Measurements from ENCODE around the gene ADAR.

ADAR gene

GRCh38 chr1:154586641-154587040 is 21.3 kb downstream of the ADAR start:
- DNase-seq (ENCODE audit: low read depth in 1 of 2, low spot score in 1 of 2): no peak

DNA sequence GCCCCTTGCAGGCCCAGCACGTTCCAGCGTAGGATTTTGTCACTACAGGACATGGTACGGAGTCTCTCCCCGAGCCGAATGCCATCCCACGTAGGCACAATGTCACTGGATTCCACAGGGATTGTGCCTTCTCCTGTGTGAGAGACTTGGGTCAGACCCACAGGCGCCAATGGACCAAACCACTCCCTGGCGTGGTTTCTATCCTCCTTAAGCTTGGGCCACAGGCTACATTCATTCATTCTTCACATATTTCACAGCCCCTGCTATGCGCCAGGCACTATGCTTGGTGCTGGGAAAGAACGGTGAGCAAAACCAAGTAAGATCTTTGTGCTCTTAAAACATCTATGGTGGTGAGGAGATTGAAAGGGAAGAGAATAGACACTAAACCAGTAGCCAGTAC is 21.8 kb downstream of the ADAR start:
- no peak for DNase-seq (ENCODE audit: low read depth in 1 of 2, low spot score in 1 of 2)

- DNase-seq (ENCODE audit: low read depth in 1 of 2, low spot score in 1 of 2): no peak
Measured at GRCh38 chr1:154584267-154584994, 23.6 kb downstream of the ADAR start.

- DNase-seq (ENCODE audit: low read depth in 1 of 2, low spot score in 1 of 2): no peak
Measured at GRCh38 chr1:154583773-154584172, 24.2 kb downstream of the ADAR start.

DNA sequence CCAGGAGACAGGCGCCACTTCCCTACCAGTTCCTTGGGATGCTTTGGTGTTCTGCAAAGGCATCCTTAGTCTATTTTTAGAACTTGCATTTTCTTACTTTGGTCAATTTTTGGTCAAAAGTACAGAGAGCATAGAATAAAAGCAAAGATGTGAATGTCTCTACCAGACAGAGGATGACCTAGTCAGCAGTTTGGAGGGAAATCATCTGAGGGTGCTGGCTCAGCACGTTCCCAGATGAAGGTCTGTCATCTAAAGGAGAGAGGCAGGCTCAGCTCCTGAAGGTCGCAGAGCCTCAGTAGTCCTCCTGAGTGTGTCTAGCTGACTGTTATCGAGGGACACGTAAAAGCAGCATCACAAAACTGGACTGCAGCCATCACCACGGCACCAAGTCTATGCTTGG is 25.1 kb downstream of the ADAR start:
- DNase-seq (ENCODE audit: low read depth in 1 of 2, low spot score in 1 of 2): no peak

DNA sequence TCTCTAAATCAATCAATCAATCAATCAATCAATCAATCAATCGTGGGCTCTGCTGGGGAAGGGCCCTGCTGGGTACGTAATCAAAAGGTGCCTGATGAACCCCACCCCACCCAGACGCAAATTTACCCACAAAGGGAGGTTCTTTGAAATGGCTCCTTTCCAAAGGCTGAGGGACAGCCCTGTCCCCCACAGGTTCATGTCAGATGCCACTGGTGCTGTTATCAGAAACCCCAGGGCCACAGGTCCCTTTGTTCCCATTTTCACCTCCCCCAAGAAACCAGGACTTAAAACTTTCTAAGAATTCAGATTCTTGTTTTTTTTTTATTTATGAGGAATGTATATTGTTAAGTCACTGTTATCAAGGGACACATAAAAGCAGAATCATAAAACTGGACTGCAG is 26.2 kb downstream of the ADAR start:
- no peak for DNase-seq (ENCODE audit: low read depth in 1 of 2, low spot score in 1 of 2)

- DNase-seq (ENCODE audit: low read depth in 1 of 2, low spot score in 1 of 2): no peak
Measured at GRCh38 chr1:154579374-154579773, 28.6 kb downstream of the ADAR start.

DNA sequence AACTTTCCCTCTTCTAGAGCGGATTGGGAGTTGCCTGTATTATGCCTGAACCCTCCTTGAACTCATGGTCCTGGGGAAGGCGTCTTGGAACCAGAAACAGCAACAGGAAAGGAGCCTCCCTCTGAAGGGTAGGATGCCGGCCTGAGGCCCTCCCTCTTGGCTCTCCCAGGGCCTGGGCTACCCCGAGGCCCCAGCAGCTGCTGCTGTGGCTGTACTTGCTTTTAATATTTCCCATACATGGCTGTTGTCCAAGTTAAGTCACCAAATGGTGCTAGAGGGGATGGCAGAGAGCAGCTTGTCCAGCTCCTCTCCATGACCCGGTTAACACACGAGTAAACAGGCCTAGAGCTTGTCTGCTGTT is 29.9 kb downstream of the ADAR start:
- no peak for DNase-seq (ENCODE audit: low read depth in 1 of 2, low spot score in 1 of 2)

GRCh38 chr1:154577346-154578057 is 30.5 kb downstream of the ADAR start:
- DNase-seq (ENCODE audit: low read depth in 1 of 2, low spot score in 1 of 2): no peak

DNA sequence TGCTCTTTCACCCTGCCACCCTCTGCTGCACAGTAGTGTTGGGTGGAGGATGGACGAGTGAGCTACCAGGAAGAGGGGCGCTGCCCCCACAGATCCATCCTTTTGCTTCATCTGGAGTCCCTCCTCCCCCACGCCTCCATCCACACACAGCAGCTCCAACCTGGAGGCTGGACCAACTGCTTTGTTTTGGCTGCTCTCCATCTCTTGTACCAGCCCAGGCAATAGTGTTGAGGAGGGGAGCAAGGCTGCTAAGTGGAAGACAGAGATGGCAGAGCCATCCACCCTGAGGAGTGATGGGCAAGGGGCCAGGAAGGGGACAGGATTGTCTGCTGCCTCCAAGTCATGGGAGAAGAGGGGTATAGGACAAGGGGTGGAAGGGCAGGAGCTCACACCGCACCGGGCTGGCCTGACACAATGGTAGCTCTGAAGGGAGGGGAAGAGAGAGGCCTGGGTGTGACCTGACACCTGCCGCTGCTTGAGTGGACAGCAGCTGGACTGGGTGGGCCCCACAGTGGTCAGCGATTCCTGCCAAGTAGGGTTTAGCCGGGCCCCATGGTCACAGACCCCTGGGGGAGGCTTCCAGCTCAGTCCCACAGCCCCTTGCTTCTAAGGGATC is 31.9 kb downstream of the ADAR start:
- no peak for DNase-seq (ENCODE audit: low read depth in 1 of 2, low spot score in 1 of 2)

- no peak for DNase-seq (ENCODE audit: low read depth in 1 of 2, low spot score in 1 of 2)
Measured at GRCh38 chr1:154575147-154575927, 32.6 kb downstream of the ADAR start.

- no peak for DNase-seq (ENCODE audit: low read depth in 1 of 2, low spot score in 1 of 2)
Measured at GRCh38 chr1:154574716-154575115, 33.3 kb downstream of the ADAR start.

DNA sequence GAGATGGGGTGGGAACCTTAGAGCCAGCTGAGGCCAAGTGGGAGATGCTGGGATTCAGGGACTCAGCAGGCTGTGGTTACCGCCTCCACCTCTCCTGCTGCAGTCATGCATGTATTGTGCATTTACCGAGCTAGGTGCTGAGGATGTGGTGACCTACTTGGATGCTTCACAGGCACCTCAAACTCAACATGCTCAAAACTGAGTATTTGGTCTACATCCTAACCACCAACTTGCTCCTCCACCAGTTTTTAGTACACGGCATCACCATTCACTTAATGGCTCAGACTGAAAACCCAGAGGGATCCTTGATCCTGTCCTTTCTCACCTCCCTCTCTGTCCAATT is 34.8 kb downstream of the ADAR start:
- DNase-seq (ENCODE audit: low read depth in 1 of 2, low spot score in 1 of 2): no peak

DNA sequence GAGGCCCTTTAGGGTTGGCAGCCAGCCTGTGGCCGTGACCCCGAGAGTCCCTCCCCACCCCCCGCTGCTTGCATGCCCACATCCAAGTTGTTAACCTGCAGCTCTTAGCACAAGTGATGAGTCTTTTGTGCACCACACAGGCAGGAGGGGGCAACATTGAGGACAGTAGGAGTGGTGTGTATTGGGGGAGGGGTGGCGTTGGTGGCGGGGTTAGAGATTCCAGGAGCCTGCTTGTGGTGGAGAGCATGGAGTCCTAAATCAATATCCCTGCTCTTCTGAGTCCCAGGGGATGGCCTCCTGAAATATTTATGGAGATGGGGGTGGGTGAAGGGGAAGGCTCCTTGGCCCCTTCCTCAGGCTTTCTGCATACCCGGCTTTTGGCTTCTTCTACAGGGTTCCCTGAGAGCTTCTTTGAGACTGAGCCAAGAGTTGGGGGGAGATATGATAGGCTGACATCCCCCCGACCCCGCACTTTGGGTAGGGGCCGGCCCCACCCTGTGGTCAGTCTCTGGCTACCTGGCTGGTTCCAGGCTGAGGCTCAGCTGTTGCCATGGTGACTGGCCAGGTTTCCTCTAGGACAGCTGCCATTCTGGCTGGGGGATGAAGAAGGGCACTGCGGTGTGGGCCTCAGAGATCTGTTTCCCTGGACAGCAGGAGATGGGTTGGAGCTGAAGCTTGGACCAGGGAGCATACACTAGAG is 35.4 kb downstream of the ADAR start:
- DNase-seq (ENCODE audit: low read depth in 1 of 2, low spot score in 1 of 2): no peak

DNA sequence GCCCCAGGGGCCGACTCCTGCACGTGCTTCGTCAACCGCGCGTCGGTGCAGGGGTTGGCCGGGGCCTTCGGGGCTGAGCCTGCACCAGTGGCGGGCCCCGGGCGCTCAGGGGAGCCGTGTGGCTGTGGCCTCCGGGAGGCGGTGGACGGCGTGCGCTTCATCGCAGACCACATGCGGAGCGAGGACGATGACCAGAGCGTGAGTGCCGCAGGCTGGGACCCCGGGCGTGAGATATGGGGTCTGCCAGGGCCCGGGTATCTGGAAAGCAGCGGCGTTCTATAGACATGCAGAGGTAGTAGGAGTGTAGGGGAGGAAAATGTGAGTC is 36.1 kb downstream of the ADAR start:
- no peak for DNase-seq (ENCODE audit: low read depth in 1 of 2, low spot score in 1 of 2)

DNA sequence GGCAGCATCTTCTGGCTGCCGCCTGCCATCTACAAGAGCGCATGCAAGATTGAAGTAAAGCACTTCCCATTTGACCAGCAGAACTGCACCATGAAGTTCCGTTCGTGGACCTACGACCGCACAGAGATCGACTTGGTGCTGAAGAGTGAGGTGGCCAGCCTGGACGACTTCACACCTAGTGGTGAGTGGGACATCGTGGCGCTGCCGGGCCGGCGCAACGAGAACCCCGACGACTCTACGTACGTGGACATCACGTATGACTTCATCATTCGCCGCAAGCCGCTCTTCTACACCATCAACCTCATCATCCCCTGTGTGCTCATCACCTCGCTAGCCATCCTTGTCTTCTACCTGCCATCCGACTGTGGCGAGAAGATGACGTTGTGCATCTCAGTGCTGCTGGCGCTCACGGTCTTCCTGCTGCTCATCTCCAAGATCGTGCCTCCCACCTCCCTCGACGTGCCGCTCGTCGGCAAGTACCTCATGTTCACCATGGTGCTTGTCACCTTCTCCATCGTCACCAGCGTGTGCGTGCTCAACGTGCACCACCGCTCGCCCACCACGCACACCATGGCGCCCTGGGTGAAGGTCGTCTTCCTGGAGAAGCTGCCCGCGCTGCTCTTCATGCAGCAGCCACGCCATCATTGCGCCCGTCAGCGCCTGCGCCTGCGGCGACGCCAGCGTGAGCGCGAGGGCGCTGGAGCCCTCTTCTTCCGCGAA is 36.6 kb downstream of the ADAR start:
- DNase-seq (ENCODE audit: low read depth in 1 of 2, low spot score in 1 of 2): no peak

GRCh38 chr1:154568157-154568815 is 39.7 kb downstream of the ADAR start:
- no peak for DNase-seq (ENCODE audit: low read depth in 1 of 2, low spot score in 1 of 2)

GRCh38 chr1:154567386-154568156 is 40.4 kb downstream of the ADAR start, which contains the start of gene CHRNB2:
CHRNB2 (plus strand) TSS chr1:154567778; CDS start chr1:154568045, 267 bp downstream.
- peak; percentile 29 to 55 for DNase-seq (ENCODE audit: low read depth in 1 of 2, low spot score in 1 of 2)

DNA sequence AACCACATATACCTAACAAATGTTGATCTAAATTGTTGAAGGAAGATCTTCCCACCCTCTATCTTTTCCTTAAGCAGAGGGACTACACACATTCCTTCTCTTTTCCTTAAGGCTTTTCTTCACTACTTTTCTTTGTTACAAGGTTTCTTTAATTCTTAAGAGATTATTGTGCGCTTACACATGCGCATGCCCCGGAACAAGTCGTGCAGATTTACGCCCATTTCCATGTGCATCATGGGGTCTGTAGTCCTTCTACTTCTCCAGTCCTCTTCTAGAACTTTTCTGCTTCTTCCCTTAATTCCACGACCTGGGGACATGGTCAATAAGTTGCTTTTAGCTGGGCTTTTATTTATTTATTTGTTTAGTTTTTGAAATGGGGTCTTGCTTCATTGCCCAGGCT is 42.1 kb downstream of the ADAR start:
- DNase-seq (ENCODE audit: low read depth in 1 of 2, low spot score in 1 of 2): no peak

Data from activated CD4-positive, alpha-beta T cell treated with anti-CD3 and anti-CD28 coated beads, Interleukin-2, amount 50 U/mL, for 24 hours (primary cell).